GM21619 (cell line): ENCODE results near the gene LINGO1.

Experiments used
- ATAC-seq: cut with Tn5 transposase; IDR thresholded peaks from one replicate; pipeline ENCODE4 v1.9.1; 2021; ENCODE audit not compliant: unreplicated experiment

LINGO1 gene

GRCh38 chr15:77657634-77658238, 25.0 kb upstream of the LINGO1 start:
- ATAC-seq = no peak

DNA sequence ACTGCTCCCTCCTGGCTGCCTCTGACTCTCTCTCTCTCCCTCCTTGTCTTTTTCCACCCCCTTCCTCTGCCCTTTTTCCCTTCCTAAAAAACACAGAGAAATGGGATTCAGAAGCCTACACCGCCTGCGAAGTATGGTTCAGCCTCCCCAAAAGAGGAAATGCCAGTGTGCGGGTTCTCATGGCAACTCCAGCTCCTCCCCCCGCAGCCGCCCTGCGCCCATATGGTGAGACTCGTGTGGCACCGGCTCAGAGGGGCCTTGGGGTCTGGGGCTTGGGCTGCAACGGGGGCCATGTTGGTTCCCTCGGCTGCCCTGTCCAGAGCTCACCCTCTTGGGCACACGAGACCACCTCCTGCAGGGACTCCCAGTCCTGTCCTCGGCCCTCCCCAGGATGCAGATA, 23.6 kb upstream of the LINGO1 start:
- no peak for ATAC-seq

- no peak for ATAC-seq
These were observed 22.3 kb upstream of the LINGO1 start for GRCh38 chr15:77654975-77655374.

DNA sequence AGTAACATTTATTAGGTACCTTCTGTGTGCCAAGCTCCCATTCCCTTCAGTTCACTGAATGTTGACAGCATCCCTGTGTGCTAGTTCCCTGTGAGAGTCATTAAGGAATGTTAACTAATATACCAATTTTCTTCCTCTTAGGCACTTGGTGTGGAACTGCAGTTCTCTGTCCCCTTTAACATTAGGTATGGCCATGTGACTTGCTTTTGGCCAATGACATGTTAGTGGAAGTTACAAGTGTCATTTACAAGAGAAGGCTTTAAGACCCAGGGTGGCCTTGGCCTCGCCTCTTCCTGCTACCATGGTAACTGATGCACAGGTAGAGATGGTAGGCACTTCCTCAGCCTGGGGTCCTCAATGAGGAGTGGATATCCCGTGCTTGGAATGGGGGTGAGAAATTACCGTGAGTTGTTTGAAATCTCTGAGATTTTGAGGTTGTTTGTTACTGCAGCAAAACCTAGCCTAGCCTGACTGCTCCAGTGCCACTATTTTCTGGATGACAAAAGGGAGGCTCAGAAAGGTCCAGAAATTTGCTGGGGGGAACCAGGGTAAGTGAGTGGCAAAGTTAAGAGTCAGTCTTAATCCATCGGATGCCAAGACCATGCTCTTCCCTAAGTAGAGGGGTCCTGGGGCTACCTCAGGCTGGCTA, 21.2 kb upstream of the LINGO1 start:
- no peak for ATAC-seq

DNA sequence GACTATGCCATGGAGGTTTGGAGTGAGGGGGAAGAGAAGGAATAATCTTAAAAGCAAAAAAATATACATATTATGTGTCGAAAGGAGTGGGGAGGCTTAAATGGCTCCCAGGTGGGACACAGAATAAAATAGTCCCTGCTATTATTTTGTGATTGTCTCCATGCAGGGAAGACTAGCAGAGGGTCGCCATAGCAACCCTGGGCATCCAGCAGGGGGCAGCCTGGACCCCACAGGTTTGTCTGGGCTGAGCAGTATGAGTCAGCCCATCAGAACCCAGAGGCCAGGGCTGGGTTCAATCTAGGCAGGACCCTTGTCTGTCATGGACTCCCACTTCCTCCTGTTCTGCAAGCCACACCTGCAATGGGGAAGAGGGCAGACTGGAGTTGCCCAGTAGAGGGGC, 17.6 kb upstream of the LINGO1 start:
- ATAC-seq = no peak

- no peak for ATAC-seq
These were observed 16.9 kb upstream of the LINGO1 start for GRCh38 chr15:77649610-77650009.

- no peak for ATAC-seq
These were observed 16.3 kb upstream of the LINGO1 start for GRCh38 chr15:77649017-77649416.

DNA sequence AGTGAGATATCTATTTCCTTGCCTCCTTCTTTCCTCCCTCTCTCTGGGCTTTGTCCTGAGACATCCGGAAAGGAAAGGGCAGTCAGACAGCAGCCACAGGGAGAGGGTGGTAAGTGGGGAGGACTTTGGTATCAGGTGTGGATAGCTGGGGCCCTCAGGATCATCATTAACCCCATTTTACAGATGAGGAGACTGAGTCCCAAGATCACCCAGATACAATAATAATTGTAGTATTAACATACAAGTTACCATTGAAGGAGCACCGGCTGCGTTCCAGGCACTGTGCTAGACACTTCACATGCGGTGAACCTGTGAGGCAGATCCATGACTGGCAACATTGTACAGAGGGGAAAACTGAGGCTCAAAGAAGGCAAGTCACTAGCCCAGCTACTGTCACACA, 15.2 kb upstream of the LINGO1 start:
- ATAC-seq = no peak

GRCh38 chr15:77646104-77646694, 13.5 kb upstream of the LINGO1 start:
- no peak for ATAC-seq

- no peak for ATAC-seq
These were observed 12.9 kb upstream of the LINGO1 start for GRCh38 chr15:77645602-77646001.

DNA sequence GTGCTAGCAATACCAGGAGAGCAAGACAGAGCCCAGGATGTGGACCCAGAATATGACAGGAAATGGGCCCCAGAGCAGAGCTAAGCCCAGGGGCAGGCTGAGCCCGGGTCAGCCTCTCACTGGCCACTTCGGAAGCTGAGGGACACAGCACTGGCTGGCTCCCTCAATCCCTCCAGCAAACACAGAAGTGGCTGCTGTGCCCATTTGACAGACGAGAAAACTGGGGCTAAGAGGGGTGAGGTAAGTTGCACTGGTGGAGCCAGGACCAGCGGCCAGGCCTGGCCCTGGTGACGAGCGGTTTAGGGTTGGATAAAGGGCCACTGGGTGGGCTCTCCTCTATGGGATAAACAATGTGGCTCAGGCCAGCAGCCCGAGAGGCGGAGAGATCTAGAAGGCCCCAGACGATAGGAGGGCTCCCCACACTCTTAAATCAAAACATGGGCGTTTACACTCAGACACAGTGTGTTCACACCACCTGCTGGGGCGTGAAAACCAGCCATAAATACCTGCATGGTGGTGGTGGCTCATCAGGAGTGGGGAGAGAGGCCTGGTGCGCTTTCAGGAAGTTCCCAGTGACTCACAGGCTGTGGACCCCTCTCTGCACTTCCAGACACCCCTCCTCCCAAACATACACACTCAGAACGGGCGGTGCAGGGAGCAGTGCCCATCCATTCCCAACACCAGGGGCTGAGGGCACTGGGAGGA, 12.0 kb upstream of the LINGO1 start:
- ATAC-seq = no peak

GRCh38 chr15:77643764-77644163, 11.1 kb upstream of the LINGO1 start:
- no peak for ATAC-seq

DNA sequence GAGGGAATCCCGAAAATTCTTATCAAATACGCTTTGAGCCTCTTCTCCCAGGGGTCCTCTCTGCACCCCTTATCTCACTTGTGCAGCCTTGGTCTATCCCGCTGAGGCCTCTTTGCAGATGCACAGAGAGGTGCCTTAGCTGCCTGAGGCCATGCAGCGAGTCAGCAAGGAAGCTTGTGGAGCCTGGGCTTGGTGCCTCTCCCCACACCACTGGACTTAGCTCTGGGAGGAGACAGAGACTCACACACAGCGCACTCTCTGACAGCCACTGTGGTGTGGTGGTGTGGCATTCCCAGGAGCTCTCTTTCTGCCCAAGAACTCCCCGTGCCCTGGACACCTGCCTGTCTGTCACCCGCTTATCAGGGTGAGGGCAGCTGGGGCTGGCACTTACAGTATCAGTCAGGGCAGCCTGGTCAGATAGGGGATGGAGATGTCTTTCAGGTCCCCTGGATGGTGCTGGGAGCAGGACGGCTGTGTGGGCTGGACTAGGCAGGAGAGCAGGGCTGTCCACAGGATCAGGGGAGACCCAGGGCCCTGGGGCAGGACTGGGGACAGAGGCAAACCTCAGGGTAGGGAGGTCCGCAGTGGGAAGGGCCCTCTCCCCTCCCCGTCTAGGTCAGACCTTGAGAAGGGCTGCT, 10.2 kb upstream of the LINGO1 start:
- ATAC-seq = no peak

- ATAC-seq = no peak
These were observed 9.3 kb upstream of the LINGO1 start for GRCh38 chr15:77641999-77642398.

- ATAC-seq = no peak
These were observed 7.9 kb upstream of the LINGO1 start for GRCh38 chr15:77640615-77641014.

DNA sequence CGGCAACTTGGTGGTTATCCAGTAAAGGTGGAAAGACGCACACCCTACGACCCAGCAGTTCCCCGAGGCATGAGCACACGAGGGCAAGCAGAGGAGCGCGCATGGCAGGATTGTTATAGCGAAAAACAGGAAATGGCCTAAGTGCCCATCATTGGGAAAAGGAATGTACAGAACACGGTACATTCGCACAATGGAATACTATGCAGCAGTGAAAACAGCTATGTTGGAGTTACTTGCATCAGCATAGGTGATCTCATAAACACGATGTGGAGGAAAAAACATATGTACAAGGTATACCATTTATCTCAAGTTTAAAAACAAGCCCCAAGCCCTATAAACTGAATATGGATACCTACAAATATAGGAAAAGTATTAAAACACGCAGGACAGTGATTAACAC, 6.7 kb upstream of the LINGO1 start:
- no peak for ATAC-seq

DNA sequence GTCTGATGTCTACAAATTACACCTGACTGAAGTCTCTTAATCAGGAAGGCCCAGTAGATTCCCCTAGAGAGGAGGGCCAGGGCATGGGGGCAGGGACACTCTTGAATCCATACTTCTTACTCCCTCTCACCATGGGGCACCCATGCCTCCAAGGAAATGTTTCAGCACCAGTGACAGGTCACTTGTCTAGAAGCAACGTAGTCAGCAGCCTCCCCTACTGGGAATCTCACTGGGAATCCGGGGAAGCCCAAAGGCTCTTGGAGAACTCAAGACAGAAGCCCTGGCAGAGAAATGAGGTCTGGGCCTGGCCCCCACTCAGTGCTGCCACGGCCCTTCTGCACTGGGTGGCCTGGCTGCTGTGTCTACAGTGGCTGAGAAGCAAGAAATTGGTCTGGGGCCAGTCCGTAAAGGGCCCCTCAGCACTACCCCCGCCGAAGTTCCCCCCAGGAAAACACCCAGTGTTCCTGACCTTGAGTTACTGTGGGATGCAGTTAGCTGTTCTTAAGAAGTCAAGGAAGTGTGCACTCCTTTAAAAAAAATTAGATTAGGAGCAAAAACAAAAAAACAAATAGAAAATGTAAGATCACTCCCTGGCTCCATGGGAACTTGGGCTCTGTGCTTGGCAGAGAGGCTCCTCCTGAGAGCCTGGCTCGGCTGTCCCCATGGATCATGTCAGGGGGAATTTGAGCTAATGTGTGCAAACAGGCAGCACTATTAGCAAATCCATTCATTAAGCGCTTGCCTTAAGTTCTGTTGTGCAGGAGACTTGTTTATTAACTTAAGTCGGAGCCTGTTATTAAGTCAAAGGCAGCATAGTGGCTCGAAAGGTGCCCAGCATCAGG, 5.4 kb upstream of the LINGO1 start:
- no peak for ATAC-seq

DNA sequence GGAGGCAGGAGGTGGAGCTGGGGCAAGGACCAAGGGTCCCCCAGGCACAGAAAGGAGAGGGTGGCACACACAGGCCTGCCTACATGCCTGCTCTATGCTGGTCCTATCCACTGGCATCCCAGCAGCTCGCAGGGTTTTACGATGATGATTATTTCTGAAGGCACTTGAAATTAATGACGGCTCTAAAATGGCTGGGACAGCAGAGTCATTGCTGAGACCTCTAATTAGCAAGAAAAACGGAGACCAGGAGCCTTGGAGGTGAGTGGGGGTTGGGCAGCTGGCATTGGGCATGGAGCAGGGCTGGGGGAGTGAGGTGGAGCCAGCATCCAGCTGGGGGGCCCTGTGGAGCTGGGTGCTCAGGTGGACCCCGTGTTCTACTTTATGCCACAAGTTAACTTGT, 3.5 kb upstream of the LINGO1 start:
- ATAC-seq = no peak

DNA sequence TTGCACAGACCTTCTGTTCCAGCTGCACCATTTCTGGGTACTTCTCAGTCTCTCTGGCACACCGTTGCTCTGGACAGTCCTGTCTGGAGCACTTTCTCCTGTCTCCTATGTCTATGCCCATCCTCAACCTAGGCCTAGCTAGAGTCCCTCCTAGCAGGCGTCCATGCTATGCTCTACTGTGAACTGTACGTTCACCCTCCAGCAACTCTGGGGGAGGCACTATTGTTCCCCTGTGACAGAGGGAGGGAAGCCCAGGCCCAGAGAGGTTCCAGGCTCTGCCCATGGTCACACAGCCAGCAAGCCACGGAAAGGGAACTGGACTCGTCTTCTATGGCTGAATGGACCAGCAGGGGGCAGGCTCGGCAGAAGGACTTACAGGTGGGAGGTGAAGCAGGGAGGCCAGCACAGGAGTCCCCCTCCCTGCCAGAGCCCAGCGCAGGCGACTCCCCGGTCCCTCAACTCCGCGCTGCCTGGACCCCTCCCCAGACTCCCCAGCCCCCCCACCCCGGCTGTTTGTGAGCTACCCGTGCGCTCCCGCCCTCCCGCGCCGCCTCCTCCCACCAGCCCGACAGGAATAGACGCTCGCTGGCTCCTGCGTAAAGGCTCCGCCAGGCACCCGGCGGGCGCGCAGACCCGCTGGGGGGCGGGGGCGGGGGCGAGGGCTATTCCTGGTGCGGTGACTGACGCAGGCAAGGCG, 1.7 kb upstream of the LINGO1 start:
- no peak for ATAC-seq

GRCh38 chr15:77633913-77634265, 1.2 kb upstream of the LINGO1 start:
- ATAC-seq = no peak
